Heart right ventricle (tissue), 16 donors: ENCODE results near the gene CCDC92. TPM values are rescaled to one million over a fixed set of nuclear protein-coding genes. Genes with fewer than 3 reads are reported as not detected.
A peak's percentile ranks its signal among the peaks of the same experiment; 100 is the strongest.

ENCODE experiments used
- ATAC-seq, 8 donors: fragments of 200-7000 bp; cut with Tn5 transposase; one replicate each; pipeline ENCODE4 v1.9.1; 2020; ENCODE audit warnings: mild to moderate bottlenecking in 8 of 8, moderate library complexity in 8 of 8, moderate number of reproducible peaks in 1 of 8
- DNase-seq, 2 donors: peaks; one replicate each; pipeline ENCODE4 v3.0.0-alpha.2; 2020
- H3K27ac ChIP-seq, 10 donors: fragments of 200-600 bp; sonication (generic) in 2 of 10; one replicate each; pipeline versions ENCODE4 v1.5.0 to v1.8.0; 2020 to 2022; ENCODE audit warnings: mild to moderate bottlenecking in 3 of 10
- H3K27me3 ChIP-seq, 7 donors: fragments of 200-600 bp; one replicate each; pipeline ENCODE4 v1.8.0; 2021 to 2022; ENCODE audit warnings: mild to moderate bottlenecking in 2 of 7
- H3K36me3 ChIP-seq, 9 donors: fragments of 200-600 bp; sonication (generic) in 1 of 9; one replicate each; pipeline versions ENCODE4 v1.5.0 to v1.8.0; 2020 to 2022; ENCODE audit warnings: mild to moderate bottlenecking in 2 of 9
- H3K4me1 ChIP-seq, 9 donors: fragments of 200-600 bp; sonication (generic) in 1 of 9; one replicate each; pipeline versions ENCODE4 v1.5.0 to v1.8.0; 2020 to 2022; ENCODE audit warnings: mild to moderate bottlenecking in 4 of 9
- H3K4me3 ChIP-seq, 10 donors: fragments of 200-600 bp; sonication (generic) in 2 of 10; one replicate each; pipeline versions ENCODE4 v1.5.0 to v1.8.0; 2020 to 2022; ENCODE audit warnings: mild to moderate bottlenecking in 7 of 10, moderate library complexity in 2 of 10
- H3K9me3 ChIP-seq, 11 donors: fragments of 200-600 bp in 10 of 11; sonication (generic) in 2 of 11; one replicate each; pipeline versions ENCODE4 v1.5.0 to v1.8.0; 2013 to 2022; ENCODE audit warnings: mild to moderate bottlenecking in 2 of 11, control low read depth in 1 of 11, moderate library complexity in 1 of 11
- CTCF ChIP-seq, 9 donors: fragments of 200-600 bp; sonication (generic) in 2 of 9; IDR thresholded peaks; one replicate each; pipeline versions ENCODE4 v1.5.0 to v1.8.0; 2021 to 2022; ENCODE audit warnings: antibody characterized with exemption in 9 of 9, mild to moderate bottlenecking in 5 of 9, moderate library complexity in 1 of 9
- WGBS, 2 donors: extraction: QIAGEN DNeasy Blood & Tissue Kit; methylation state at CpG; one replicate each; pipeline ENCODE4 v1.1.7; 2013; ENCODE audit warnings: inconsistent platforms in 1 of 2; 5-methylcytosine and 5-hydroxymethylcytosine counted together
- intact Hi-C, 10 donors: fragments of 100-400 bp; cut with DNase I; formaldehyde crosslinking; loops; one replicate each; pipeline versions ENCODE4 v1.11.1 to v1.14.2; 2022
- polyA plus RNA-seq, 2 donors: library from polyadenylated mRNA; stranded (reverse); fragments of 200-250 nt; gene quantifications; one replicate each; pipeline ENCODE4 v1.2.3, GENCODE V29; 2013
- total RNA-seq, 10 donors: library from RNA; stranded (reverse); fragmentation: NEBNext Ultra II Directional in 3 of 10; extraction: Animal tissue kit (Norgen Biotek cat#: 25700) in 3 of 10; gene quantifications; one replicate each; pipeline versions ENCODE4 v1.2.1 to v1.2.4, GENCODE V29; 2021 to 2023
- donor health status: Arrhythmogenic right ventricular cardiomyopathy.
- donor health status: ischemic (EF 13 %, LVEDD 7.1; RV severe dilation, severe dysfunction).
- donor health status: healthy with polysubstance abuse.
- donor health status: DM: no; HTN: yes; CAD: no.
- donor health status: DM: no; HTN: no; CAD: no.
- donor health status: ischemic (EF 25% LVEDD 6.9; RV normal size, moderate dysfunction).
- donor health status: ischemic (EF 25% LVEDD 5.7; RV mildly dilated, moderate dysfunction).
- donor health status: healthy.
- donor health status: DM: yes; HTN: yes; CAD: no.
- donor health status: Ischemic cardiomyopathy.
- donor health status: ischemic (EF 35%, LVEDD 5.7; RV mildly dilated, moderate dysfunction).
- donor health status: nonischemic (EF 11% LVEDD 7.7; RV severe dilation, severe dysfunction).
- donor health status: DM: yes; HTN: yes; CAD: no.
- donor health status: PGD.
- donor health status: ischemic (EF 29% LVEDD 5.4; RV normal size, mild dysfunction).
- donor health status: nonischemic (EF 23%, LVEDD 6.1; RV moderate dilation, normal function).

CCDC92 gene
- total and polyA plus RNA-seq, 12 donors = 38.5 to 77.1 (median 56.5) TPM

GRCh38 chr12:124019115-124019514 lies 46.5 kb upstream of the CCDC92 start:
- intact Hi-C loops = no loop called here

DNA sequence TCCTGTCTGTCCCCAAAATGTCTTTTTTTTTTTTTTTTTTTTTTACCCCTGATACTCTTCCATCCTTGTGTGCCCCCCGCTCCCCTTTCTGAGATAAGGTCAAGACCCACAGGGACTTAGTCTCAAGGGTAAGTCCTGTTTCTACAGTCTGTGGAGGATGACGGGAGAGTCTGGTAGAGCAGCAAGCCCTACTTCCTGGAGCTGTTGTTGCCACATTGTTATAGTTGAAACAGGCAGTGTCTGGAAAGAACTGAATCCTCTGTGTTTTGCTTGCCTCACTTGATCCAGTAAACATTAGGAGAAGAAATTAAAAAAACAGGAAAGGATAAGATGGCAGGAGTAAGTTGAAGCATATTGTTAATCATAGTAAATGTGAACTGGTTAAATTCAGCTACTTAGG lies 45.9 kb upstream of the CCDC92 start:
- H3K27me3 ChIP-seq = no peaks in the 10 kb centered on the region
- H3K9me3 ChIP-seq = no peaks in the 10 kb centered on the region
- no peak for DNase-seq
- no peak for TF ChIP-seq CTCF (IDR thresholded peaks at IDR 0.05)
- 66 to 74% methylated on average over 2 of the region's 2 CpGs for WGBS, 2 donors
- ATAC-seq = peak in 1 of 8 donors; percentile 45
- peaks cover 0 to 15% (median 0%) of the 10 kb centered on the region in 9 donors for H3K36me3 ChIP-seq
- H3K4me1 ChIP-seq = peaks cover 0 to 41% (median 4%) of the 10 kb centered on the region in 9 donors
- intact Hi-C loops = no loop called here
- H3K4me3 ChIP-seq = no peak overlapping the region
- peak overlapping the region in 2 of 10 donors; percentile 8 to 22 for H3K27ac ChIP-seq

More at GRCh38 chr12:124019115-124019514, 46.5 kb upstream of the CCDC92 start:
- peak in 2 of 8 donors; percentile 19 to 27 for ATAC-seq
- no peak for TF ChIP-seq CTCF (IDR thresholded peaks at IDR 0.05)
- Histone ChIP-seq H3K9me3 (no peaks in the 10 kb centered on the region), H3K27ac (peak overlapping the region in 2 of 10 donors; percentile 8 to 22), H3K36me3 (peaks cover 0 to 11% (median 0%) of the 10 kb centered on the region in 9 donors), H3K4me3 (no peak overlapping the region), H3K27me3 (no peaks in the 10 kb centered on the region), H3K4me1 (peaks cover 0 to 41% (median 4%) of the 10 kb centered on the region in 9 donors)
- no peak for DNase-seq

GRCh38 chr12:124017064-124017463 lies 44.4 kb upstream of the CCDC92 start:
- TF ChIP-seq CTCF (IDR thresholded peaks at IDR 0.05) = no peak
- H3K4me1 ChIP-seq = peaks cover 0 to 41% (median 4%) of the 10 kb centered on the region in 9 donors
- no peaks in the 10 kb centered on the region for H3K9me3 ChIP-seq
- peaks cover 0 to 30% (median 13%) of the 10 kb centered on the region in 9 donors for H3K36me3 ChIP-seq
- 91 to 96% methylated on average over 2 of the region's 2 CpGs for WGBS, 2 donors
- ATAC-seq = no peak
- no peak overlapping the region for H3K4me3 ChIP-seq
- no peaks in the 10 kb centered on the region for H3K27me3 ChIP-seq
- intact Hi-C loops = no loop called here
- no peak for DNase-seq
- no peak overlapping the region for H3K27ac ChIP-seq

- intact Hi-C loops = no loop called here
- ATAC-seq = peak in 1 of 8 donors; percentile 8
- Histone ChIP-seq H3K36me3 (peaks cover 0 to 43% (median 22%) of the 10 kb centered on the region in 9 donors), H3K4me1 (peaks cover 0 to 37% (median 4%) of the 10 kb centered on the region in 9 donors), H3K27me3 (no peaks in the 10 kb centered on the region), H3K4me3 (no peak overlapping the region), H3K27ac (no peak overlapping the region), H3K9me3 (no peaks in the 10 kb centered on the region)
- TF ChIP-seq CTCF (IDR thresholded peaks at IDR 0.05) = no peak
- 71 to 75% methylated on average over 13 of the region's 13 CpGs for WGBS, 2 donors
- no peak for DNase-seq
Measured at GRCh38 chr12:124015494-124016461, 43.1 kb upstream of the CCDC92 start.
